Right cardiac atrium (tissue), 5 donors: ENCODE results near the gene VPS35. TPM values are rescaled to one million over a fixed set of nuclear protein-coding genes. Genes with fewer than 3 reads are reported as not detected.
"Not testable (repeated sequence)": the region's sequence is repeated elsewhere in the genome, so short reads cannot be mapped to it uniquely, and the experiment has no call there.

Experiments used
- ATAC-seq, 2 donors: fragments of 200-7000 bp; cut with Tn5 transposase; one replicate each; pipeline versions ENCODE4 v1.8.0 to v1.9.1; 2020; ENCODE audit warnings: moderate library complexity in 2 of 2, mild to moderate bottlenecking in 1 of 2
- DNase-seq, 3 donors: peaks; one replicate each; pipeline ENCODE4 v3.0.0-alpha.2; 2020
- H3K27ac ChIP-seq: one replicate; pipeline ENCODE4 v1.5.1; 2013; ENCODE audit warnings: mild to moderate bottlenecking, low read length, control low read depth, moderate library complexity
- H3K27me3 ChIP-seq: one replicate; pipeline ENCODE4 v1.6.1; 2013; ENCODE audit not compliant: control insufficient read depth, insufficient read depth
- H3K4me1 ChIP-seq: one replicate; pipeline ENCODE4 v1.6.1; 2013; ENCODE audit warnings: low read length; ENCODE audit not compliant: control insufficient read depth, insufficient read depth
- H3K4me3 ChIP-seq: one replicate; pipeline ENCODE4 v1.5.1; 2013; ENCODE audit warnings: low read length, control low read depth
- H3K9me3 ChIP-seq: one replicate; pipeline ENCODE4 v1.6.1; 2013; ENCODE audit warnings: low read length; ENCODE audit not compliant: control insufficient read depth
- WGBS: extraction: QIAGEN DNeasy Blood & Tissue Kit; methylation state at CpG from one replicate; pipeline ENCODE4 v1.1.7; 2013; 5-methylcytosine and 5-hydroxymethylcytosine counted together
- intact Hi-C, 4 donors: fragments of 100-400 bp; cut with DNase I; formaldehyde crosslinking; loops; one replicate each; pipeline versions ENCODE4 v1.11.0 to v1.14.0; 2022 to 2023
- polyA plus RNA-seq: library from polyadenylated mRNA; stranded (reverse); fragments of 200-250 nt; gene quantifications from one replicate; pipeline ENCODE4 v1.2.3, GENCODE V29; 2013
- total RNA-seq, 4 donors: library from RNA; stranded (reverse); fragmentation: NEBNext Ultra II Directional; extraction: Animal tissue kit (Norgen Biotek cat#: 25700); gene quantifications; one replicate each; pipeline ENCODE4 v1.2.1, GENCODE V29; 2021
- donor health status: healthy with polysubstance abuse.
- donor health status: DM: no; HTN: yes; CAD: no.
- donor health status: DM: no; HTN: no; CAD: no.
- donor health status: DM: no; HTN: yes; CAD: no; lungs with severe emphysema.
- donor health status: DM: yes; HTN: yes; CAD: no.

The VPS35 gene
- total and polyA plus RNA-seq, 5 donors, result 26.7 to 94.2 (median 78.8) TPM

DNA sequence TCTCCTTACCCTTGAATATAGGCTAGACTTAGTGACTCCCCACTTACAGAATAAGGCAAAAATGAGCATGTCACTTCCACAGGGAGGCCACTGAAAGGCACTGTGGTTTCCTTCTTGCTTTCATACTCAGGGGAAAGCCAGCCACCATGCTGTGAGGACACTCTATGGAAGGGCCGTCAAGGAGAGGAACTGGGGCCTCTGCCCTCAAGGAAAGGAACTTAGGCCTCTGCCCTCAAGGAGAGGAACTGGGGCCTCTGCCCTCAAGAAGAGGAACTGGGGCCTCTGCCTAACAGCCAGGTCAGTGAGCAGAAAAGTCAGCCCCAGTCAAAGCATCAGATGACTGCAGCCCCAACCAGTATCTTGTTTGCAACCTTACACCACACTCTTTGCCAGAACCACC lies 30.1 kb downstream of the VPS35 start:
- peak; percentile 22 to 60 (median 58) for DNase-seq
- Histone ChIP-seq H3K27me3 (no peaks in the 10 kb centered on the region), H3K27ac (no peak overlapping the region), H3K4me1 (no peaks in the 10 kb centered on the region), H3K9me3 (no peaks in the 10 kb centered on the region), H3K4me3 (no peak overlapping the region)
- intact Hi-C loops, result no loop called here
- 56% methylated on average over 1 of the region's 1 CpG for WGBS
- peak; percentile 76 to 77 for ATAC-seq

DNA sequence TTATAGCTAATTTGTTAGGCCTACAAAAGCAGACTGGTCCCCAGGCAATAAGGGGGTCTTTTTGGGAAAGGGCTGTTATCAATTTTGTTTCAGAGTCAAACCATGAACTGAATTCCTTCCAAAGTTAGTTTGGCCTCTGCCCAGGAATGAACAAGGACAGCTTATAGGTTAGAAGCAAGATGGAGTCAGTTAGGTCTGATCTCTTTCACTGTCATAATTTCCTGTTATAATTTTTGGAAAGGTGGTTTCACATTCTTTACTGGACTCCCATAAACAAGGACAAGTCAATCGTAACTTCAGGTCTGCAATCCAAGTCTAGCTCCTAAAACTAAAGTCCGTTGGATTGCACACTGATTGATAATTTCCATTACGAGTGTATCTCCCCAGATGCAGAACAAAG lies 37.7 kb downstream of the VPS35 start:
- no peaks in the 10 kb centered on the region for H3K27me3 ChIP-seq
- intact Hi-C loops, result no loop called here
- 90% methylated on average over 3 of the region's 3 CpGs for WGBS

DNA sequence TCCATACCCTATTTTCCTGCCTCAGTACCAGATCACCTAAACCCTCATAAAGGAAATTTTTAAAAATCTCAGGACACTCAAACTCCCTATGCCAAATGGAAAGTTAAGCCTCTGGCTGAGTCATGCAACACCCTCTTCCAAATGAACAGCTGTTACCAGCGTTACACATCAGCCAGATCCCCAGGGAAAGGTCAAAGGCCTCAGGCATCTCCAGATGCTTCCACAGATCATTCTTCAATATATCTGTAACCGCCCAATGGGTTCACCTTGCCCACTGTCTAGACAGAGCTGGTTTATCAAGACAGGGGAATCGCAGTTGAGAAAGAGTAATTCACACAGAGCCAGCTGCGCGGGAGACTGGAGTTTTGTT lies 38.7 kb downstream of the VPS35 start:
- no peaks in the 10 kb centered on the region for H3K27me3 ChIP-seq
- H3K9me3 ChIP-seq, result no peaks in the 10 kb centered on the region
- H3K27ac ChIP-seq, result no peak overlapping the region
- DNase-seq, result no peak
- peak; percentile 59 to 74 for ATAC-seq
- WGBS, result 79% methylated on average over 5 of the region's 5 CpGs
- no peaks in the 10 kb centered on the region for H3K4me1 ChIP-seq
- H3K4me3 ChIP-seq, result no peak overlapping the region
- intact Hi-C loops, result no loop called here

More for the DNA sequence above, 37.7 kb downstream of the VPS35 start:
- DNase-seq, result no peak
- Histone ChIP-seq H3K27ac (no peak overlapping the region), H3K9me3 (no peaks in the 10 kb centered on the region), H3K4me1 (no peaks in the 10 kb centered on the region), H3K4me3 (no peak overlapping the region)
- no peak for ATAC-seq

DNA sequence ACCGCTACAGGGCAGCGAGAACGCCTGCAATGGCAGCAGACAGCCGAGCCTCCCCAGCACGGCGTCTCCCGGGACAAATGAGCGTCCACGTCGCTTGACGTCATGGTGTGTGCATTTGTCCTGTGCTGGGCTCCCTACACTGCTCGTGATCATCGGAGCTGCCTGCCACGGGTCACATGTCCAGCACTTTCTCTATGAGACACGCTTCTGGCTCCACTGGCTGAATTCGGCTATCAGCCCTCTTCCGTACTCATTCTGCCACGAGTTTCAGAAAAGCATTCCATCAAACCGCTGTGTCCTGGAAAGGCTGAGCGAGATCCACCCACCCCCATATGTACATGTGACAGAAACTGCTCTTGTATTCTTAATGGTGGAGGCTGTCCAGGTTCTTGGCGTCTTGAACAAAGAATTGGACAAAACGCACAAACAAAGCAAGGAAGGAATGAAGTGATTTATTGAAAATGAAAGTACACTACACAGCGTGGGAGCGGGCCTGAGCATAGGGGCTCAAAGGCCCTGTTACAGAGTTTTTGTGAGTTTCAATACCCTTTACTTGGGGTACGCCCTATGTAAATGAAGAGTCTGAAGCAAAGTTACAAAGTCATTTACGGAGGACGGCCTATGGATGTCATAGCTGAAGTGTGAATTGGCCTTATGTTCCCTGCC lies 39.3 kb downstream of the VPS35 start:
- H3K4me1 ChIP-seq, result no peaks in the 10 kb centered on the region
- H3K9me3 ChIP-seq, result no peaks in the 10 kb centered on the region
- H3K27ac ChIP-seq, result no peak overlapping the region
- intact Hi-C loops, result no loop called here
- ATAC-seq, result peak; percentile 91 to 92
- no peak overlapping the region for H3K4me3 ChIP-seq
- peak; percentile 74 to 84 (median 76) for DNase-seq
- H3K27me3 ChIP-seq, result no peaks in the 10 kb centered on the region
- WGBS, result 73% methylated on average over 27 of the region's 27 CpGs

DNA sequence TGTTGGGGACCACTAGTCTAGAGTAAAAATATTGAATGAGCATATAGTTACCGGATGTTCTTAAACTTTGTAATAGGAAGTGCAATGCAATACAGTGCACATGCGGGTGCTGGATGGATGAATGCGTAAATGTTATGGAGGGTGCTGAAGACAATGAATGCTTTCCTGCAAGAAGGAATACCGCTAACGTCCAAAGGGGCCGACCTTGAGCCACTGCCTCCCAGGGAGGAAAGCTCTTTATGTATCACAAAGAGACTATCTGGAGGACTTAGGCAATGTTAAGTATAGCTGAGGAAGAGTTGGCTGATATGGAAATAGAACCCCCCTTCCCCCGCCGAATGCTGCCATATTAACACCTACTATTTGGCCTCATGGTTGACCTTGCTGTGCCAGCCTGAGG lies 40.3 kb downstream of the VPS35 start:
- H3K4me3 ChIP-seq, result no peak overlapping the region
- DNase-seq (no peak), ATAC-seq (no peak)
- no peaks in the 10 kb centered on the region for H3K9me3 ChIP-seq
- H3K27ac ChIP-seq, result no peak overlapping the region
- intact Hi-C loops, result no loop called here
- WGBS, result 85% methylated on average over 8 of the region's 8 CpGs
- H3K4me1 ChIP-seq, result no peaks in the 10 kb centered on the region
- H3K27me3 ChIP-seq, result no peaks in the 10 kb centered on the region

DNA sequence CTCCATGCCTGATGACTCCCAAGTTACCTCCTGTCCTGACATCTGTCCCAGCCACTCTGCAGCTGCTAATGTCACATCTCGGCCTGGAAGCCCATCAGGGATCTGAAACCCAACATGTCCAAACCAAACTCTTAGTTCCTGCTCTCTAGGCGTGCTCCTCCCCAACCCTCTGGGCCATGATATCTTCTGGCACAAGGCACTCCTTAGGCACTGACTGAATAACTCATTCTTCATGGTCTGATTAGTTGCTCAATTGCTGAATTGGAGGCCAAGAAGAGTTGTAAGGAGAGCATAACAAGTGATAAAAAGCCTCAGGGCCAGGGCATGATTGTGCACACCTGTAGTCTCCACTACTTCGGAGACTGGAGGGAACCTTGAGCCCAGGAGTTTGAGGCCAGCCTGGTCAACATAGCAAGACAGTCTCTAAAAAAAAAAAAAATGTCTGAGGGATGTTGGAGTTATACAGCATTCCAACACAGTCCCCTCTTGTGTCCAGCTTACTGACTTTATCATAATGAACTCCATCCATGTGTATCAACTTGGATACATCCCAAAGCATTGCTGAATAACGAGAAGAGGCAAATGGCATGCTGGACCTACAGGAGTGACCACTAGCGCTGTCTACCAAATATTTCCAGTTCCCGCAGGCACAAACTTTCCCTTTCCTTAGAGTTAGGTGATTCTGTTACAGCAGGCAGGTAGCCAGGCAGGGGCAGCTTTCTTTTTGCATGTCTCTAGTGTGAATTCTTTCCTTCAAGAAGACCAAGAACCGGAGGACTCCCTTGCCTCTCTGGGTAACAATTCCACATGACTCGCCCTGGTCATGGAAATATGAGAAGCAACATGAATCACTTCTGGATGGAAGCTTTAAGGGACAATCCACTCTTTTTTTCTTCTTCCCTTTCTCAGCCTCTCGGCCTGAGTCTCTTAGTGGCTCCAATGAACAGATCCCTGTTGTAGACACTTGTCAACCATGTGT lies 49.7 kb downstream of the VPS35 start:
- Histone ChIP-seq H3K4me3 (no peak overlapping the region), H3K9me3 (no peaks in the 10 kb centered on the region), H3K4me1 (peaks cover 2% of the 10 kb centered on the region), H3K27me3 (no peaks in the 10 kb centered on the region), H3K27ac (no peak overlapping the region)
- 72% methylated on average over 9 of the region's 9 CpGs for WGBS
- intact Hi-C loops, result no loop called here
- DNase-seq, result peak in 1 of 3 donors; percentile 31
- peak; percentile 62 to 71 for ATAC-seq

DNA sequence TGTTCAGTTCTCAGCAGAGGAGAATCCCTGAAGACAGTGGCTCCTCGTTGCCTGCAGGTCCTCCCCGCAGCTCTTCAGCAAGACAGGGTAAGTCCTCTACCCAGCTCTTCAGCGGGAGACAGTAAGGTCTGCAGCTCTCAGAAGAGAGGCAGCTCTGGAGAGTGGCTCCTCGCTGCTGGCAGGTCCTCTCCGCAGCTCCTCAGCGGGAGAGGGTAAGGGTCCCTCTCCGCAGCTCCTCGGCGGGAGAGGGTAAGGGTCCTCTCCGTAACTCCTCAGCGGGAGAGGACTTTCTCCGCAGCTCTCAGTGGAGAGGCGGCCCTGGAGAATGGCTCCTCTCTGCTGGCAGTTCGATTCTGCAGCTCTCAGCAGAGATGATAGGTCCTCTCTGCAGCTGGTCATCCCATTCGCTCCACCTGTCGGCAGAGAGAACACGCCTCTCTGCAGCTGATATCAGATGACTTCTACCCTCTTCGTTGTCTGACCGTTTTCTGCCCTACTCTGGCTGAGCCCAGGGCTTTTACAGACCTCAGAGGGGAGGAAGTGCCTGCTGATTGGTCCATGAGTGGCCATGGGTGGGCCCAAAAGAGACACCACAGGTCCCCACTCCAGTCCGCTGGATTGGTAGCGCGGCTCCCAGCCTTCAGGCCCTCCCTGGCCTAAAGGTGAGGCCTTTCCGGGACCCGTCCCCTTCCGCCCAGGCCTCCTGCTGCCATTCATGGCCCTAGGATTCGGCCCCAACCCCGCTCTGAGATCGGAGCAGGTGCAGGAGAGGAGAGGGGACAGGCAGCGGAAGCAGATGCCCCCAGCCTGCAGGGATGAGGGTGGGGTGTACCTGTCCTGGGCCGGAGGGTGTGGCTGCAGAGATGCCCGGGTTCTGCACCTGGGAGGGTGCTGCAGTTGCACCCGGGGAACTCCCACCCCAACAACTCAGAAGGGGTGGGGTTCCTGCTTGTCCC lies 55.9 kb downstream of the VPS35 start:
- no peaks in the 10 kb centered on the region for H3K4me1 ChIP-seq
- H3K9me3 ChIP-seq, result no peaks in the 10 kb centered on the region
- H3K4me3 ChIP-seq, result no peak overlapping the region
- 85% methylated on average over 32 of the region's 32 CpGs for WGBS
- H3K27me3 ChIP-seq, result no peaks in the 10 kb centered on the region
- intact Hi-C loops, result no loop called here
- DNase-seq (no peak), ATAC-seq (no peak)
- no peak overlapping the region for H3K27ac ChIP-seq

DNA sequence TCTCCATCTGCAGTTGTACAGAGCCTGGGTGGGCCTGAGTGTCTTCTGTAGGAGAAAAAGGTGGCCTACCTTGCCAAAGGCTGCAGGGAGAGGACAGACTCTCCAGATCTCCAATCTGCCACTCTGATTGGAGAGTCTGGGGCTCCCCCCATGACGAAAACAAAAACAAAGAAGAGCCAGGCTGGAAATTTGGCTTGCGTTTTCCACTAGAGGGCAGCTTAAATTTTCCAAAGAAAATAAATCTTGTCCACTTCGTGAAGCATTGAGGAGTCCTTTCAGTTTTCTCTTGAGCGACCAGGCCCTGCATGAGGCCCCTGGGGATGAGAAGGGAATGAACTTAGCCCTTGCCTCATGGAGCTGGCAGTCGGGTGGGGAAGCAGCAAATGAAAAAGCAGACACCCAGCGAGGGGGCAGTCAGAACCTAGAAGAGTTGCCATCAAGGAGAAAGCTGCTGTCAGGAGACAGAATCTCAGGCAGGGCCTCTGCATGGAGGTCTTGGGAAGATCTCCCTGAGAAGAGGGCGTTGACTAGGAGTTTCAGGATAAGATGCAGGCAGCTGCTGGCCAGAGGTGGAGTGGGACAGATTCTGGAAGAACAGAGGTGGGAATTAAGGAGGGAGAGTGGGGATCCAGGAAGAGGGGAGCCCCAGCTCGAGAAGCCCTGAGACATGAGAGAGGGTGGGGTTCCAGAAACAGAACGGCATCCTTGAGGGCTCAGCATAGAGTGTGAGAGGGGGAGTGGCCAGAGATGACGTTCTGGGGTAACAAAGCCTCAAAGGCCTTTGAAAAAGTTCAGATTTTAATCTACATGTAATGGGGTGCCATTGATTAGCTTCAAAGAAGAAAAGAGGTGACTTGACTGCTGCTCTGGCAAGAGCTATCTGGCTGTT lies 59.4 kb downstream of the VPS35 start:
- peak; percentile 34 to 47 for ATAC-seq
- H3K4me1 ChIP-seq, result no peaks in the 10 kb centered on the region
- no peak overlapping the region for H3K4me3 ChIP-seq
- 36% methylated on average over 10 of the region's 10 CpGs for WGBS
- no peaks in the 10 kb centered on the region for H3K27me3 ChIP-seq
- H3K9me3 ChIP-seq, result no peaks in the 10 kb centered on the region
- peak in 1 of 3 donors; percentile 53 for DNase-seq
- intact Hi-C loops, result no loop called here
- H3K27ac ChIP-seq, result peak overlapping the region; percentile 40

DNA sequence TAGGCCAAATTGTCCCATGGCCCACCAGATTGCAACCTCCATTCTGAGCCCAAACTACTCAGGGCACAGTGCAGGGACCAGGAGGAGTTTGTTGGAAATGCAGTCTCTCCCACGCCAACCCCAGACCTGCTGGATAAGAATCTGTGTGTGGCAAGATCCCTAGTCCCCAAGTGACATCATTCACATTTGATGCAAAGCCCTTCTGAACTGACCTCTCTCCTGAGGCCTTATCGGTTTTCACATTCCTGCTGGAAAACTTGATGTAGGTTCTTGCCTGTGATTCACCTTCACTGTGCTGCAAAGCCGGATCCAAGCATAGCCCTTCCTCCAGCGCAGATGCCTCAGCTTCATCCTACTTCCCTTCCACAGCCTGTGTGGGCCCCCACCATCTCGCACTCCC lies 61.2 kb downstream of the VPS35 start:
- intact Hi-C loops, result no loop called here
- no peak for ATAC-seq
- Histone ChIP-seq H3K4me3 (no peak overlapping the region), H3K9me3 (no peaks in the 10 kb centered on the region), H3K27ac (no peak overlapping the region), H3K4me1 (no peaks in the 10 kb centered on the region), H3K27me3 (no peaks in the 10 kb centered on the region)
- WGBS, result 87% methylated on average over 5 of the region's 5 CpGs
- DNase-seq, result no peak

DNA sequence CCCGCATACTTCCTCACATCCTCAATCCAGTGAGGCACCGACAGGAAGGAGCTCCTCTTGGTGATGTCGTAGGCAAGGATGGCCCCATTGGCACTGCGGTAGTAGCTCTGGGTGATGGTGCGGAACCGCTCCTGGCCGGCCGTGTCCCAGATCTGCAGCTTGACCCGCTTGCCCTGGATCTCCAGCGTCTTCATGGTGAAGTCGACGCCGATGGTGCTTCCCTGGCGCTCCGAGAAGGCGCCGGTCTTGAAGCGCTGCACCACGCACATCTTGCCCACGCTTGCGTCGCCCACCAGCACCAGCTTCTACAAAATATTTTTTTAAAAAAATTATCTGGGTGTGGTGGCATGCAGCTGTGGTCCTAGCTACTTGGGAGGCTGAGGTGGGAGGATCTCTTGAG lies 62.3 kb downstream of the VPS35 start:
- H3K27ac ChIP-seq, ATAC-seq, H3K9me3 ChIP-seq, H3K4me1 ChIP-seq, H3K4me3 ChIP-seq, H3K27me3 ChIP-seq, intact Hi-C loops, DNase-seq: not testable (repeated sequence)
- 94% methylated on average over 21 of the region's 22 CpGs for WGBS
